Stimulated activated naive CD8-positive, alpha-beta T cell treated with anti-CD3 and anti-CD28 coated beads, Interleukin-15, Interleukin-2, amounts not matched to agents 100 U/mL and 50 U/mL, for 24 hours (primary cell): ENCODE measurements around the gene ERP27.

ENCODE experiments used
- ATAC-seq: fragments of 150-1000 bp; cut with Tn5 transposase; one replicate; pipeline ENCODE4 v1.10.0; 2021
- DNase-seq: peaks from one replicate; pipeline ENCODE4 v3.0.0; 2021

Gene ERP27

GRCh38 chr12:14868916-14869506, 69.3 kb downstream of the ERP27 start:
- no peak for ATAC-seq
- DNase-seq: no peak
